ENCODE results near the gene MPRIP.
"Not testable (repeated sequence)": the region's sequence is repeated elsewhere in the genome, so short reads cannot be mapped to it uniquely, and the experiment has no call there.

MPRIP gene

GRCh38 chr17:17191961-17192381, 149.7 kb downstream of the MPRIP start:
- TF ChIP-seq CTCF (IDR thresholded peaks at IDR 0.05; ENCODE audit: extremely low read depth, insufficient read depth, missing control alignments) = no peak
- in situ Hi-C loops (cut with MboI; ENCODE audit: low pct_unique_long_range_greater_than_20kb, low sequenced_read_pairs, unreplicated experiment) = no loop called here
- no peak for DNase-seq (ENCODE audit: low spot score)

GRCh38 chr17:17195466-17195865, 153.2 kb downstream of the MPRIP start:
- DNase-seq (ENCODE audit: low spot score); in situ Hi-C loops (cut with MboI; ENCODE audit: low pct_unique_long_range_greater_than_20kb, low sequenced_read_pairs, unreplicated experiment): not testable (repeated sequence)

DNA sequence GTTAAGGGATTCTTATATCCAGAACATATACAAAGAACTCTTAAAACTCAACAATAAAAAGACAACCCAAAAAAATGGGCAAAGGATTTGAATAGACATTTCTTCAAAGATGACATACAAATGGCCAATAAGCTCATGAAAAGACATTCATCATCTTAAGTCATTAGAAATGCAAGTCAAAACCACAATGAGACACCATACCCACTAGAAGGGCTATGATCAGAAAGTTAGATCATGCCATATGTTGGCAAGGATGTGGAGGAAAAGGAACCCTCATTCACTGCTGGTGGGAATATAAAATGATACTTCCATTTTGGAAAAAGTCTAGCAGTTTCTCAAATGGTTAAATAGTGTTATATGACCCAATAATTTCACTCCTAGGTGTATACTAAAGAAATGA, 154.5 kb downstream of the MPRIP start:
- no peak for TF ChIP-seq CTCF (IDR thresholded peaks at IDR 0.05; ENCODE audit: extremely low read depth, insufficient read depth, missing control alignments)
- no peak for DNase-seq (ENCODE audit: low spot score)
- in situ Hi-C loops (cut with MboI; ENCODE audit: low pct_unique_long_range_greater_than_20kb, low sequenced_read_pairs, unreplicated experiment) = no loop called here

GRCh38 chr17:17198281-17198680, 156.0 kb downstream of the MPRIP start:
- no peak for TF ChIP-seq CTCF (IDR thresholded peaks at IDR 0.05; ENCODE audit: extremely low read depth, insufficient read depth, missing control alignments)
- no peak for DNase-seq (ENCODE audit: low spot score)
- in situ Hi-C loops (cut with MboI; ENCODE audit: low pct_unique_long_range_greater_than_20kb, low sequenced_read_pairs, unreplicated experiment) = no loop called here

GRCh38 chr17:17200311-17200710, 158.1 kb downstream of the MPRIP start:
- TF ChIP-seq CTCF (IDR thresholded peaks at IDR 0.05; ENCODE audit: extremely low read depth, insufficient read depth, missing control alignments) = no peak
- no peak for DNase-seq (ENCODE audit: low spot score)
- in situ Hi-C loops (cut with MboI; ENCODE audit: low pct_unique_long_range_greater_than_20kb, low sequenced_read_pairs, unreplicated experiment) = no loop called here

DNA sequence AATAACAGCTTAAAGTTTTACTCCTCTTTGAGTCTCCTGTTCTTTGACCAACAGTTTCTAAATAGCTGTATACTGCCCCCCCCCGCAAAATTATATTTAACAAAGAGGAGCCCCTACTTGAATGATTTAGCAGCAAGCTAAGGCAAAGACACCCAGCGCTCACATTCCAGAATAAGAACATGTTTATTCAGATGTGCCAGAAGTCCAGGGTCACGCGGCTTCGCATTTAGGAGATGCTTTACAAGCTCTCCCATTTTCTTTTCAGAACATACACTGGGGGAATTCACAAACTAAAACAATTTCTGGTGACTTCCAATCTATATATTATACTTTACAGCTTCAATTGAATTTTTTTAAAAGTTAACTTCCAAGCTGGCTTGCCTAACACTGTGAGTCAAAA, 158.6 kb downstream of the MPRIP start:
- DNase-seq (ENCODE audit: low spot score) = no peak
- TF ChIP-seq CTCF (IDR thresholded peaks at IDR 0.05; ENCODE audit: extremely low read depth, insufficient read depth, missing control alignments) = no peak
- in situ Hi-C loops (cut with MboI; ENCODE audit: low pct_unique_long_range_greater_than_20kb, low sequenced_read_pairs, unreplicated experiment) = no loop called here

DNA sequence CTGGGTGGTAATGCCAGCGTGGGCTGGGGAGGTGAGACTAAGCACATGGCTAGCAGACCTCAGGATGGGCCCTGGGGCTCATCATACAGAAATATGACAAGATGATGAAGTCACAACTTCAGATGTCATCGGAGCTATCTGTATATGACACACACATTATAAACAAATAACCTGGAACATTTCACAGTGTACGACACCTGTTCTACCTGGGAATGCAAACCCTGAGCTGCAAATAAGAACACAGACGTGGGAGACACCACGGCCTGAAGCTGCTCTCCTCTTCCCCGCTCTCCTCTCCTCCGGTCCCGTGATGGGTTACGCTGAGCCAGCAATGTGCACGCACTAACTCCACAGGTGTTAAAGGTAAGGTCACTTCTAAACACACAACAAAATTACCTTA, 159.0 kb downstream of the MPRIP start:
- no peak for TF ChIP-seq CTCF (IDR thresholded peaks at IDR 0.05; ENCODE audit: extremely low read depth, insufficient read depth, missing control alignments)
- in situ Hi-C loops (cut with MboI; ENCODE audit: low pct_unique_long_range_greater_than_20kb, low sequenced_read_pairs, unreplicated experiment) = no loop called here
- DNase-seq (ENCODE audit: low spot score) = no peak
